Endothelial cell of umbilical vein (primary cell): ENCODE data around the gene CYSLTR2. TPM values are rescaled to one million over a fixed set of nuclear protein-coding genes. Genes with fewer than 3 reads are reported as not detected.

Experiments used
- BruUV-seq: library from RNA; stranded (reverse); fragments of 400-500 nt; replicated peaks from 2 replicates; lab custom pipeline; 2021; lab: Mats Ljungman, UMichigan
- CTCF ChIA-PET: fragments of 300-600, 350-600 bp; sonication (Branson Sonifier 250); formaldehyde crosslinking; loops from one replicate; lab custom pipeline; 2021; ENCODE audit warnings: antibody characterized with exemption, inconsistent platforms; lab: Charles Lee
- POLR2A ChIA-PET: fragments of 300-600, 350-600 bp; sonication (Branson Sonifier 250); formaldehyde crosslinking; loops from one replicate; lab custom pipeline; 2021; ENCODE audit warnings: antibody characterized with exemption, inconsistent platforms; lab: Charles Lee
- DNase-seq: peaks from one replicate; pipeline ENCODE4 v3.0.0-alpha.2; 2011; ENCODE audit warnings: low read depth, low spot score
- FAIRE-seq: peaks from 2 replicates; lab custom pipeline; 2011; peaks lifted over from hg19 to GRCh38; lab: Jason Lieb, UNC
- H2AFZ ChIP-seq: 2 replicates; pipeline ENCODE4 v1.6.0; 2012; ENCODE audit warnings: low read depth, low read length, control low read depth, inconsistent platforms
- H3K27ac ChIP-seq: 2 replicates; pipeline ENCODE4 v1.5.1; 2011; ENCODE audit warnings: low read depth, mild to moderate bottlenecking, control low read depth, low read length, moderate library complexity; ENCODE audit not compliant: insufficient read depth
- H3K27me3 ChIP-seq, 2 experiments: 2 replicates each; pipeline versions ENCODE4 v1.6.0 to v1.6.1; 2011; ENCODE audit warnings: low read length in 2 of 2, mixed read lengths in 1 of 2; ENCODE audit not compliant: control insufficient read depth in 2 of 2, insufficient read depth in 2 of 2
- H3K36me3 ChIP-seq, 2 experiments: 2 replicates in 1 of 2; 3 replicates in 1 of 2; pipeline ENCODE4 v1.5.1; 2011; ENCODE audit warnings: low read length in 2 of 2, mild to moderate bottlenecking in 1 of 2, moderate library complexity in 1 of 2; ENCODE audit not compliant: control insufficient read depth in 2 of 2, insufficient read depth in 2 of 2; ENCODE audit errors: extremely low read depth in 1 of 2
- H3K4me1 ChIP-seq: 3 replicates; pipeline ENCODE4 v1.5.1; 2011; ENCODE audit warnings: mild to moderate bottlenecking, low read length; ENCODE audit not compliant: control insufficient read depth, insufficient read depth; ENCODE audit errors: extremely low read depth
- H3K4me2 ChIP-seq: 2 replicates; pipeline ENCODE4 v1.6.1; 2011; ENCODE audit warnings: low read length, control low read depth, mixed read lengths; ENCODE audit not compliant: insufficient read depth
- H3K4me3 ChIP-seq, 3 experiments: fragments of 200-600 bp in 1 of 3; sonication (generic), shearing (Covaris generic) in 1 of 3; replicated peaks in 1 of 3; 2 replicates each; pipeline ENCODE4 v1.5.1; 2011 to 2016; ENCODE audit warnings: control low read depth in 3 of 3, low read length in 3 of 3, mild to moderate bottlenecking in 2 of 3, inconsistent platforms in 1 of 3, low read depth in 1 of 3, moderate library complexity in 1 of 3; ENCODE audit not compliant: insufficient read depth in 1 of 3
- H3K79me2 ChIP-seq: 2 replicates; pipeline ENCODE4 v1.6.0; 2012; ENCODE audit warnings: low read length, inconsistent platforms; ENCODE audit not compliant: control insufficient read depth, insufficient read depth
- H3K9ac ChIP-seq: replicated peaks from 2 replicates; pipeline ENCODE3; 2011; ENCODE audit warnings: low read length, control low read depth; ENCODE audit not compliant: insufficient read depth; ENCODE audit errors: extremely low read depth
- H3K9me1 ChIP-seq: replicated peaks from 3 replicates; pipeline ENCODE4 v1.6.0; 2011; ENCODE audit warnings: mild to moderate bottlenecking, low read length; ENCODE audit not compliant: control insufficient read depth, insufficient read depth; ENCODE audit errors: extremely low read depth
- H3K9me3 ChIP-seq: replicated peaks from 2 replicates; pipeline ENCODE4 v1.5.1; 2012; ENCODE audit warnings: low read length, inconsistent platforms; ENCODE audit not compliant: control insufficient read depth, insufficient read depth
- H4K20me1 ChIP-seq: replicated peaks from 2 replicates; pipeline ENCODE3; 2011; ENCODE audit warnings: mild to moderate bottlenecking, low read length; ENCODE audit not compliant: control insufficient read depth, insufficient read depth; ENCODE audit errors: extremely low read depth
- EZH2 ChIP-seq: IDR thresholded peaks from 2 replicates; pipeline ENCODE4 v1.6.1; 2012; ENCODE audit warnings: borderline replicate concordance, low read depth, mild to moderate bottlenecking, moderate library complexity, low read length, inconsistent platforms; ENCODE audit not compliant: severe bottlenecking
- FOS ChIP-seq: IDR thresholded peaks from 2 replicates; pipeline ENCODE4 v1.6.1; 2011; ENCODE audit warnings: mild to moderate bottlenecking, low read length, moderate library complexity, borderline replicate concordance; ENCODE audit not compliant: insufficient read depth
- GATA2 ChIP-seq: IDR thresholded peaks from 2 replicates; pipeline ENCODE4 v1.7.0; 2011; ENCODE audit warnings: low read depth, mild to moderate bottlenecking, moderate library complexity, mixed read lengths, low read length; ENCODE audit not compliant: insufficient read length, insufficient read depth
- JUN ChIP-seq: IDR thresholded peaks from 2 replicates; pipeline ENCODE4 v1.6.1; 2011; ENCODE audit warnings: borderline replicate concordance, low read depth; ENCODE audit not compliant: insufficient read length, insufficient read depth
- MYC ChIP-seq: IDR thresholded peaks from one replicate; pipeline ENCODE4 v1.6.1; 2011; ENCODE audit warnings: mild to moderate bottlenecking, low read depth, low read length
- POLR2A ChIP-seq: IDR thresholded peaks from 2 replicates; pipeline ENCODE4 v1.6.1; 2012; ENCODE audit warnings: low read depth, mild to moderate bottlenecking, control low read depth, low read length
- POLR2AphosphoS5 ChIP-seq: IDR thresholded peaks from 2 replicates; pipeline ENCODE4 v1.6.1; 2012; ENCODE audit warnings: low read depth, mild to moderate bottlenecking, control low read depth, low read length, moderate library complexity; ENCODE audit not compliant: insufficient read depth
- dilution Hi-C: fragments of 300-500 bp; cut with MboI; formaldehyde crosslinking; loops from one replicate; pipeline ENCODE4 v1.15.0; 2019; ENCODE audit warnings: low sequenced_read_pairs; ENCODE audit not compliant: extremely low pct_ligation_motif_present
- intact Hi-C: fragments of 100-400 bp; cut with micrococcal nuclease; formaldehyde crosslinking; loops from one replicate; pipeline ENCODE4 v1.10.0; 2022
- polyA plus RNA-seq, 4 experiments: library from polyadenylated mRNA; depleted of rRNA in 3 of 4; stranded (reverse) in 3 of 4; unstranded in 1 of 4; fragments of >200 nt; gene quantifications; 2 replicates each; pipeline versions ENCODE4 v1.2.1 to v1.2.3, GENCODE V29; 2011 to 2012; ENCODE audit warnings: missing spikeins in 1 of 4
- total RNA-seq: library from RNA; stranded (reverse); gene quantifications from 2 replicates; pipeline ENCODE4 v1.2.3, GENCODE V29; 2021
- TF ChIP-seq, protein P1 (sequence below): IDR thresholded peaks from 2 replicates; pipeline ENCODE4 v1.6.1; 2011; ENCODE audit not compliant: insufficient read depth, insufficient read length
- TF ChIP-seq, protein P2 (sequence below), 2 donors: IDR thresholded peaks; 1 replicate in 1 of 2; 2 replicates in 1 of 2; pipeline ENCODE4 v1.5.1; 2011; ENCODE audit warnings: low read length in 2 of 2, mild to moderate bottlenecking in 2 of 2, moderate library complexity in 2 of 2, control low read depth in 1 of 2, inconsistent platforms in 1 of 2, low read depth in 1 of 2; ENCODE audit not compliant: insufficient read depth in 1 of 2; ENCODE audit errors: extremely low read depth in 1 of 2

Gene CYSLTR2
- total and polyA plus RNA-seq, 2 donors (not counting 3 experiments of a cell fraction or from before 2014, with no cell fraction given), result 0.10 to 0.31 TPM

DNA sequence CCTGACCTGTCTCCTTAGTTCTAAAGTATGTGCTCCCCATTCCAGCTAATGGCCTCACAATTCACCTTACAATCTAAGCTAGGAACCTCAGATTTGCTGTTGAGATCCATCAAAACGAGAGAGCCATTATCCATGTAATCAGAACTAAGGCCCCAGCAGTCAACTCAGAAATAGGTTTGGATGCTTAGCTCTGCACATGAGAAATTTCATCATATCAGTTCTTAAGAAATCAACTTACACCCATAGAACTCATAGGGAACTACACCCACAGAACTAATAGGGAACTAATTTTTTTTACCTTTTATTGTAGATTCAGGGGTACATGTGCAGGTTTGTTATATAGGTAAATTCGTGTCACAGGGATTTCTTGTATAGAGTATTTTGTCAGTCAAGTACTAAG lies 28.7 kb downstream of the CYSLTR2 start:
- intact Hi-C loops, result no loop called here
- Histone ChIP-seq H3K27ac (no peak overlapping the region), H3K4me1 (no peaks in the 10 kb centered on the region), H3K9me1 (no peaks in the 10 kb centered on the region), H3K9ac (no peak overlapping the region), H3K4me3 (no peak overlapping the region), H2AFZ (no peak overlapping the region), H4K20me1 (no peaks in the 10 kb centered on the region), H3K27me3 (peaks cover 0 to 2% of the 10 kb centered on the region in 2 experiments), H3K36me3 (no peaks in the 10 kb centered on the region), H3K79me2 (no peaks in the 10 kb centered on the region), H3K9me3 (no peaks in the 10 kb centered on the region), H3K4me2 (no peak overlapping the region)
- no peak for DNase-seq
- no peak for FAIRE-seq
- TF ChIP-seq GATA2, result no peak
- TF ChIP-seq FOS, result no peak
- TF ChIP-seq JUN, result no peak
- TF ChIP-seq POLR2A, result no peak
- TF ChIP-seq MYC, result no peak
- TF ChIP-seq, protein P1, sequence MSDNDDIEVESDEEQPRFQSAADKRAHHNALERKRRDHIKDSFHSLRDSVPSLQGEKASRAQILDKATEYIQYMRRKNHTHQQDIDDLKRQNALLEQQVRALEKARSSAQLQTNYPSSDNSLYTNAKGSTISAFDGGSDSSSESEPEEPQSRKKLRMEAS, result no peak
- ChIA-PET POLR2A (no interaction called here), CTCF (no interaction called here)
- BruUV-seq, result no TSS peak
- dilution Hi-C loops, result no loop called here

DNA sequence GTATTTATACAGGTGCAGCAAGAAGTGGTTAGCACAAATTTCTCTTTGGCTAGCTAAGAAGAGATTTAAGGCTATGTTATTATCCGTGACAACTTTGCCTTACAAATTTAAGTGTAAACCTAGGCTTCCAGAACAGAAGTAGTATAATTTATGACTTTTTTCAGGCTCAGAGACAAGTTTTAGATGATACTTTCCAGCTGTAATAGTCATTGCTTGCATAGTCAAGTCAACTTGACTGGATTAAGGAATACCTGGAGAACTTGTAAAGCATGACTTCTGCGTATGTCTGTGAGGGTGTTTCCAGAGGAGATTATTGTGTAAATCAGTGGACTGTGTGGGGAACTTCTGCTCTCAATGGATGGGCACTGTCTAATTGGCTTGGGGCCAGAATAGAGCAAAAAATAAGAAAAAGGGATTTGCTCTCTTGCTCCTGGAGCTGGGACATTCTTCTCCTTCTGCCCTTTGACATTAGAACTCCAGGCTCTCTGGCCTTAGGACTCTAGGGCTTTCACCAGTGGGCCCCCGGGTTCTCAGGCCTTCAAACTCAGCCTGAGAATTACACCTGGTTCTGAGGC lies 33.0 kb downstream of the CYSLTR2 start:
- no peak overlapping the region for H3K4me3 ChIP-seq
- H3K9ac ChIP-seq, result no peak overlapping the region
- no peaks in the 10 kb centered on the region for H3K36me3 ChIP-seq
- H3K4me2 ChIP-seq, result no peak overlapping the region
- TF ChIP-seq POLR2AphosphoS5, result no peak
- no peak for TF ChIP-seq JUN
- TF ChIP-seq EZH2, result no peak
- no peak for TF ChIP-seq GATA2
- no peak for TF ChIP-seq POLR2A
- TF ChIP-seq, protein P1, result no peak
- TF ChIP-seq, protein P2, sequence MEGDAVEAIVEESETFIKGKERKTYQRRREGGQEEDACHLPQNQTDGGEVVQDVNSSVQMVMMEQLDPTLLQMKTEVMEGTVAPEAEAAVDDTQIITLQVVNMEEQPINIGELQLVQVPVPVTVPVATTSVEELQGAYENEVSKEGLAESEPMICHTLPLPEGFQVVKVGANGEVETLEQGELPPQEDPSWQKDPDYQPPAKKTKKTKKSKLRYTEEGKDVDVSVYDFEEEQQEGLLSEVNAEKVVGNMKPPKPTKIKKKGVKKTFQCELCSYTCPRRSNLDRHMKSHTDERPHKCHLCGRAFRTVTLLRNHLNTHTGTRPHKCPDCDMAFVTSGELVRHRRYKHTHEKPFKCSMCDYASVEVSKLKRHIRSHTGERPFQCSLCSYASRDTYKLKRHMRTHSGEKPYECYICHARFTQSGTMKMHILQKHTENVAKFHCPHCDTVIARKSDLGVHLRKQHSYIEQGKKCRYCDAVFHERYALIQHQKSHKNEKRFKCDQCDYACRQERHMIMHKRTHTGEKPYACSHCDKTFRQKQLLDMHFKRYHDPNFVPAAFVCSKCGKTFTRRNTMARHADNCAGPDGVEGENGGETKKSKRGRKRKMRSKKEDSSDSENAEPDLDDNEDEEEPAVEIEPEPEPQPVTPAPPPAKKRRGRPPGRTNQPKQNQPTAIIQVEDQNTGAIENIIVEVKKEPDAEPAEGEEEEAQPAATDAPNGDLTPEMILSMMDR (IDR thresholded peaks at IDR 0.05; ENCODE audit: extremely low read depth in 1 of 2, insufficient read depth in 1 of 2, low read depth in 1 of 2, low read length in 2 of 2), result no peak
- no peak for TF ChIP-seq MYC
- no peak for TF ChIP-seq FOS
- H3K27me3 ChIP-seq, result peaks cover 2 to 3% of the 10 kb centered on the region in 2 experiments
- no peak for FAIRE-seq
- no peaks in the 10 kb centered on the region for H3K9me1 ChIP-seq
- dilution Hi-C loops (no loop called here), intact Hi-C loops (no loop called here)
- H3K9me3 ChIP-seq, result no peaks in the 10 kb centered on the region
- no peak for DNase-seq
- H2AFZ ChIP-seq, result no peak overlapping the region
- H4K20me1 ChIP-seq, result no peaks in the 10 kb centered on the region
- no peaks in the 10 kb centered on the region for H3K4me1 ChIP-seq
- ChIA-PET CTCF (no interaction called here), POLR2A (no interaction called here)
- BruUV-seq, result no TSS peak
- H3K27ac ChIP-seq, result no peak overlapping the region
- no peaks in the 10 kb centered on the region for H3K79me2 ChIP-seq
